K562 (cell line): ENCODE measurements around the gene ZBTB48. TPM values are rescaled to one million over a fixed set of nuclear protein-coding genes. Genes with fewer than 3 reads are reported as not detected.

Source experiments
- ASH1L ChIP-seq: fragments of 450-650 bp; IDR thresholded peaks from 2 replicates; pipeline ENCODE4 v1.6.1; 2018; ENCODE audit warnings: borderline replicate concordance, mild to moderate bottlenecking, low read depth; ENCODE audit not compliant: partially characterized antibody
- BCOR ChIP-seq: fragments of 450-650 bp; IDR thresholded peaks from 2 replicates; pipeline ENCODE4 v1.6.1; 2016
- BHLHE40 ChIP-seq: IDR thresholded peaks from 2 replicates; pipeline ENCODE4 v1.6.1; 2011; ENCODE audit warnings: low read length, improper control_type of control experiment
- CC2D1A ChIP-seq: fragments of 450-650 bp; IDR thresholded peaks from 2 replicates; pipeline ENCODE4 v1.6.1; 2017; ENCODE audit warnings: mild to moderate bottlenecking
- MBD2 ChIP-seq: sonication (generic); IDR thresholded peaks from 2 replicates; pipeline ENCODE4 v1.6.1; 2016; ENCODE audit warnings: low read depth, borderline replicate concordance
- NFE2 ChIP-seq: IDR thresholded peaks from 2 replicates; pipeline ENCODE4 v1.6.1; 2014; ENCODE audit warnings: antibody characterized with exemption, low read depth
- NR2C2 ChIP-seq, 2 experiments: fragments of 200-800 bp in 1 of 2; sonication (Bioruptor generic) in 1 of 2; sonication (generic) in 1 of 2; formaldehyde crosslinking in 1 of 2; IDR thresholded peaks; 2 replicates each; pipeline versions ENCODE4 v1.6.1 to v1.8.0; 2016 to 2022; ENCODE audit warnings: mild to moderate bottlenecking in 1 of 2, missing compliant biosample characterization in 1 of 2, missing genetic modification characterization in 1 of 2, missing genetic modification reagents in 1 of 2
- POLR2AphosphoS5 ChIP-seq: IDR thresholded peaks from 2 replicates; pipeline ENCODE4 v1.6.1; 2011; ENCODE audit warnings: mild to moderate bottlenecking, low read depth, low read length, moderate library complexity; ENCODE audit not compliant: control insufficient read depth, insufficient read depth
- TCF7 ChIP-seq: sonication (generic); IDR thresholded peaks from 2 replicates; pipeline ENCODE4 v1.6.1; 2016; ENCODE audit warnings: antibody characterized with exemption, borderline replicate concordance
- ZNF174 ChIP-seq: fragments of 250-450 bp; sonication (Bioruptor Pico); IDR thresholded peaks from 2 replicates; pipeline ENCODE4 v1.4.0; 2020; ENCODE audit warnings: mild to moderate bottlenecking
- ZNF224 ChIP-seq: sonication (generic); formaldehyde crosslinking; IDR thresholded peaks from 2 replicates; pipeline ENCODE4 v1.8.0; 2022; ENCODE audit warnings: mild to moderate bottlenecking, missing genetic modification reagents
- ZNF551 ChIP-seq: fragments of 250-450 bp; sonication (Bioruptor Pico); IDR thresholded peaks from 2 replicates; pipeline ENCODE4 v1.5.0; 2021; ENCODE audit warnings: mild to moderate bottlenecking, moderate library complexity
- ZNF785 ChIP-seq: fragments of 250-450 bp; sonication (Bioruptor Pico); IDR thresholded peaks from 2 replicates; pipeline ENCODE4 v1.4.0; 2020; ENCODE audit warnings: mild to moderate bottlenecking
- polyA plus RNA-seq, 8 experiments: library from polyadenylated mRNA; depleted of rRNA in 4 of 8; stranded (reverse) in 5 of 8; unstranded in 3 of 8; fragments of >200 nt; fragmentation: Nextera tagmentation in 2 of 8; fragmentation: Illumina TruSeq in 1 of 8; extraction: Ambion mirVana in 2 of 8; extraction: Trizol in 1 of 8; gene quantifications; 2 replicates each; pipeline versions ENCODE4 v1.2.1 to v1.2.3, GENCODE V29; 2011 to 2014; ENCODE audit warnings: inconsistent platforms in 1 of 8, missing spikeins in 1 of 8
- total RNA-seq, 7 experiments: library from RNA; depleted of rRNA in 6 of 7; stranded (reverse); fragments of >200 nt in 6 of 7; fragmentation: Illumina TruSeq in 2 of 7; extraction: Trizol in 2 of 7; gene quantifications; 2 replicates each; pipeline versions ENCODE4 v1.2.1 to v1.2.3, GENCODE V29; 2011 to 2021; ENCODE audit warnings: low replicate concordance in 1 of 7
- TF ChIP-seq, protein P1 (sequence below): fragments of 250-450 bp; sonication (Bioruptor Pico); IDR thresholded peaks from 2 replicates; pipeline ENCODE4 v1.4.0; 2020; ENCODE audit warnings: borderline replicate concordance
- TF ChIP-seq, protein P2 (sequence below): fragments of 450-650 bp; IDR thresholded peaks from 2 replicates; pipeline ENCODE4 v1.6.1; 2016; ENCODE audit warnings: low read depth
- TF ChIP-seq, protein P3 (sequence below): fragments of 200-800 bp; sonication (Bioruptor generic); IDR thresholded peaks from 2 replicates; pipeline ENCODE4 v1.6.1; 2017; ENCODE audit warnings: missing genetic modification characterization, missing compliant biosample characterization

The ZBTB48 gene
- total and polyA plus RNA-seq, 9 of the 15 experiments (the other 6 are each of a cell fraction or from before 2014, with no cell fraction given), result 1.9 to 66.9 (median 29.5) TPM

DNA sequence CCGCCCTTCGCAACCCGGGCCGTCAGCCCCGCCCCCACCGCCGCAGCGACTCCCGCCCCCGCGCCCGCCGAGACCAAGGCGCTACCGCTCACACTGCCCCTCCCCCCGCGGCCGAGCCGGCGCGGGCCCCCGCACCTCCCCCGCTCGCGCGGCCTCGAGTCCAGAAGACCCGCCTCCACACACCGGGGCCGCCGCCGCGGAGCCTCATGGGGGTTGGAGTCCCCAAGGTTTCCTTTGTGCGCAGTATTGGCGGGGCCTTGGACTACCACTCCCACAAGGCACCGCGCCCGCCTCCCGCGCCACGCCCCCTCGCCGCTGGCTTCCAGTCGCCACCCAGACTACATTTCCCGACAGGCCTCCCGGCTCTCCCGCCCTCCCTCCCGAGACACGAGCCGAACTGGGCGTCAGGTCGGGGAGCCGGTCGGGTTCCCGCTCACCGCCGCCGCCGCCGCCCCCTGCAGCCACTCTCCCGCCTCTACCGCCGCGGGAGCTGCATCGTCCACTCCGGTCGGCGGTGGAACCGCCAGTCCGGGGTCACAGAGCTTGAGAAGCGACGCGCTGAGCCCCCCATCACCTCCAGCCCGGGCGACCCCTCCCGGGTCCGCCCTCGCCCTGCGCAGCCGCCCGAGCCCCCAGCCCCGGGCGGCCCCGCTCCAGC lies 33.7 kb downstream of the ZBTB48 start, which contains the start of gene PHF13 (continued):
- TF ChIP-seq ZNF551 (CRISPR knock-in tag), result no peak
- no peak for TF ChIP-seq BCOR
- TF ChIP-seq TCF7, result 0 out of 2 replicates have a peak, but pooled peaks have one; percentile 12
- TF ChIP-seq ZNF224 (CRISPR knock-in tag), result no peak
- peak; percentile 65 for TF ChIP-seq NR2C2 (CRISPR knock-in tag; IDR thresholded peaks at IDR 0.05)
- TF ChIP-seq NR2C2 (tag; IDR thresholded peaks at IDR 0.05), result peak; percentile 96
- TF ChIP-seq, protein P1, sequence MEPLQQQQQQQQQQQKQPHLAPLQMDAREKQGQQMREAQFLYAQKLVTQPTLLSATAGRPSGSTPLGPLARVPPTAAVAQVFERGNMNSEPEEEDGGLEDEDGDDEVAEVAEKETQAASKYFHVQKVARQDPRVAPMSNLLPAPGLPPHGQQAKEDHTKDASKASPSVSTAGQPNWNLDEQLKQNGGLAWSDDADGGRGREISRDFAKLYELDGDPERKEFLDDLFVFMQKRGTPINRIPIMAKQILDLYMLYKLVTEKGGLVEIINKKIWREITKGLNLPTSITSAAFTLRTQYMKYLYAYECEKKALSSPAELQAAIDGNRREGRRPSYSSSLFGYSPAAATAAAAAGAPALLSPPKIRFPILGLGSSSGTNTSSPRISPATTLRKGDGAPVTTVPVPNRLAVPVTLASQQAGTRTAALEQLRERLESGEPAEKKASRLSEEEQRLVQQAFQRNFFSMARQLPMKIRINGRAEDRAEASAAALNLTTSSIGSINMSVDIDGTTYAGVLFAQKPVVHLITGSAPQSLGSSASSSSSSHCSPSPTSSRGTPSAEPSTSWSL (CRISPR knock-in tag), result 0 out of 2 replicates have a peak, but pooled peaks have one; percentile 37
- TF ChIP-seq, protein P2, sequence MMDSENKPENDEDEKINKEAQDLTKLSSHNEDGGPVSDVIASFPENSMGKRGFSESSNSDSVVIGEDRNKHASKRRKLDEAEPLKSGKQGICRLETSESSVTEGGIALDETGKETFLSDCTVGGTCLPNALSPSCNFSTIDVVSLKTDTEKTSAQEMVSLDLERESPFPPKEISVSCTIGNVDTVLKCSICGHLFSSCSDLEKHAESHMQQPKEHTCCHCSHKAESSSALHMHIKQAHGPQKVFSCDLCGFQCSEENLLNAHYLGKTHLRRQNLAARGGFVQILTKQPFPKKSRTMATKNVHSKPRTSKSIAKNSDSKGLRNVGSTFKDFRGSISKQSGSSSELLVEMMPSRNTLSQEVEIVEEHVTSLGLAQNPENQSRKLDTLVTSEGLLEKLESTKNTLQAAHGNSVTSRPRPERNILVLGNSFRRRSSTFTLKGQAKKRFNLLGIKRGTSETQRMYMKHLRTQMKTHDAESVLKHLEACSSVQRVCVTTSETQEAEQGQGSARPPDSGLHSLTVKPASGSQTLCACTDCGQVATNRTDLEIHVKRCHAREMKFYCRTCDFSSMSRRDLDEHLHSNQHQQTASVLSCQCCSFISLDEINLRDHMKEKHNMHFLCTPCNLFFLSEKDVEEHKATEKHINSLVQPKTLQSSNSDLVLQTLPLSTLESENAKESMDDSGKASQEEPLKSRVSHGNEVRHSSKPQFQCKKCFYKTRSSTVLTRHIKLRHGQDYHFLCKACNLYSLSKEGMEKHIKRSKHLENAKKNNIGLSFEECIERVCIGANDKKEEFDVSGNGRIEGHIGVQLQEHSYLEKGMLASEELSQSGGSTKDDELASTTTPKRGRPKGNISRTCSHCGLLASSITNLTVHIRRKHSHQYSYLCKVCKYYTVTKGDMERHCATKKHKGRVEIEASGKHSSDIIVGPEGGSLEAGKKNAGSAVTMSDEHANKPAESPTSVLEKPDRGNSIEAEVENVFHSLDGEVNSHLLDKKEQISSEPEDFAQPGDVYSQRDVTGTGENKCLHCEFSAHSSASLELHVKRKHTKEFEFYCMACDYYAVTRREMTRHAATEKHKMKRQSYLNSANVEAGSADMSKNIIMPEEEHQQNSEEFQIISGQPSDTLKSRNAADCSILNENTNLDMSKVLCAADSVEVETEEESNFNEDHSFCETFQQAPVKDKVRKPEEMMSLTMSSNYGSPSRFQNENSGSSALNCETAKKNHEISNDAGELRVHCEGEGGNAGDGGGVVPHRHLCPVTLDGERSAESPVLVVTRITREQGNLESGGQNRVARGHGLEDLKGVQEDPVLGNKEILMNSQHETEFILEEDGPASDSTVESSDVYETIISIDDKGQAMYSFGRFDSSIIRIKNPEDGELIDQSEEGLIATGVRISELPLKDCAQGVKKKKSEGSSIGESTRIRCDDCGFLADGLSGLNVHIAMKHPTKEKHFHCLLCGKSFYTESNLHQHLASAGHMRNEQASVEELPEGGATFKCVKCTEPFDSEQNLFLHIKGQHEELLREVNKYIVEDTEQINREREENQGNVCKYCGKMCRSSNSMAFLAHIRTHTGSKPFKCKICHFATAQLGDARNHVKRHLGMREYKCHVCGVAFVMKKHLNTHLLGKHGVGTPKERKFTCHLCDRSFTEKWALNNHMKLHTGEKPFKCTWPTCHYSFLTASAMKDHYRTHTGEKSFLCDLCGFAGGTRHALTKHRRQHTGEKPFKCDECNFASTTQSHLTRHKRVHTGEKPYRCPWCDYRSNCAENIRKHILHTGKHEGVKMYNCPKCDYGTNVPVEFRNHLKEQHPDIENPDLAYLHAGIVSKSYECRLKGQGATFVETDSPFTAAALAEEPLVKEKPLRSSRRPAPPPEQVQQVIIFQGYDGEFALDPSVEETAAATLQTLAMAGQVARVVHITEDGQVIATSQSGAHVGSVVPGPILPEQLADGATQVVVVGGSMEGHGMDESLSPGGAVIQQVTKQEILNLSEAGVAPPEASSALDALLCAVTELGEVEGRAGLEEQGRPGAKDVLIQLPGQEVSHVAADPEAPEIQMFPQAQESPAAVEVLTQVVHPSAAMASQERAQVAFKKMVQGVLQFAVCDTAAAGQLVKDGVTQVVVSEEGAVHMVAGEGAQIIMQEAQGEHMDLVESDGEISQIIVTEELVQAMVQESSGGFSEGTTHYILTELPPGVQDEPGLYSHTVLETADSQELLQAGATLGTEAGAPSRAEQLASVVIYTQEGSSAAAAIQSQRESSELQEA, result no peak
- TF ChIP-seq CC2D1A, result no peak
- TF ChIP-seq ASH1L, result no peak
- peak; percentile 95 for TF ChIP-seq MBD2
- no peak for TF ChIP-seq BHLHE40
- no peak for TF ChIP-seq ZNF785 (CRISPR knock-in tag)
- TF ChIP-seq ZNF174 (CRISPR knock-in tag), result no peak
- TF ChIP-seq, protein P3, sequence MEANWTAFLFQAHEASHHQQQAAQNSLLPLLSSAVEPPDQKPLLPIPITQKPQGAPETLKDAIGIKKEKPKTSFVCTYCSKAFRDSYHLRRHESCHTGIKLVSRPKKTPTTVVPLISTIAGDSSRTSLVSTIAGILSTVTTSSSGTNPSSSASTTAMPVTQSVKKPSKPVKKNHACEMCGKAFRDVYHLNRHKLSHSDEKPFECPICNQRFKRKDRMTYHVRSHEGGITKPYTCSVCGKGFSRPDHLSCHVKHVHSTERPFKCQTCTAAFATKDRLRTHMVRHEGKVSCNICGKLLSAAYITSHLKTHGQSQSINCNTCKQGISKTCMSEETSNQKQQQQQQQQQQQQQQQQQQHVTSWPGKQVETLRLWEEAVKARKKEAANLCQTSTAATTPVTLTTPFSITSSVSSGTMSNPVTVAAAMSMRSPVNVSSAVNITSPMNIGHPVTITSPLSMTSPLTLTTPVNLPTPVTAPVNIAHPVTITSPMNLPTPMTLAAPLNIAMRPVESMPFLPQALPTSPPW (CRISPR knock-in tag), result peak; percentile 98
- TF ChIP-seq POLR2AphosphoS5, result peak; percentile 64
- TF ChIP-seq NFE2, result no peak
